AG04449 (cell line): Measurements from ENCODE around the gene CAPN2.

Experiments used
- CTCF ChIA-PET: fragments of 350-600 bp; formaldehyde crosslinking; extraction: SDS; loops from one replicate; lab custom pipeline; 2021; ENCODE audit warnings: antibody characterized with exemption; lab: Yijun Ruan, JAX
- POLR2A ChIA-PET: fragments of 400-600, 350-600 bp; formaldehyde crosslinking; extraction: SDS; loops from one replicate; lab custom pipeline; 2020; ENCODE audit warnings: antibody characterized with exemption, inconsistent platforms; lab: Yijun Ruan, JAX
- DNase-seq: peaks from one replicate; pipeline ENCODE4 v3.0.0-alpha.2; 2010; ENCODE audit warnings: low read depth, low spot score
- H3K4me3 ChIP-seq: 2 replicates; pipeline ENCODE4 v1.5.1; 2011; ENCODE audit warnings: low read depth, mild to moderate bottlenecking, control low read depth, low read length
- TF ChIP-seq, protein P1 (sequence below): IDR thresholded peaks from one replicate; pipeline ENCODE4 v1.5.1; 2011; ENCODE audit warnings: mild to moderate bottlenecking, moderate library complexity, low read length, control low read depth, inconsistent platforms; ENCODE audit not compliant: insufficient read depth; ENCODE audit errors: missing control alignments

Gene CAPN2

DNA sequence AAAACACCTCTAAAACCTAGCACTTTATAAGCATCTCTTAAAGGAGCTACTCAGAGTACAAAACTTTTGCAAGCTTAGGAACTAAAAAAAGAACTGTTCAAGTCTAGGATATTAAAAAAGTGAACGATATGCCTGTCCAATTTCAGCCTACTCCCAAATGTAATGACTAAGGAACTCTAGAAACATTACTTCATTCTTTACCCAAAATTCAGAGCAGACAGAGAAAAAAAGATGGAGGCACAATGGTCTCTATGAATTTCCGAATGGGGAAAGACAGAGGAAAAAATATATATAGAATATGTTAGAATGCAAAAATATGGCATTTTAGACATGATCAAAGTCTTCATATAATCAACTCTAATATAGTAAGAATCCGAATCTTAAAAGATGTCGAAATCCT is 72.2 kb downstream of the CAPN2 start:
- H3K4me3 ChIP-seq: no peak overlapping the region
- DNase-seq: no peak
- ChIA-PET POLR2A (interaction anchor here (1.2 kb wide), 1 partner anchor 10 kb away, joined by 4 read pairs; no protein-coding TSS in a partner anchor), CTCF (interaction anchor here (0.8 to 1.8 kb wide), 3 partner anchors 13 to 35 kb away, joined by 3 to 6 read pairs (median 3); no protein-coding TSS in a partner anchor)
- TF ChIP-seq, protein P1, sequence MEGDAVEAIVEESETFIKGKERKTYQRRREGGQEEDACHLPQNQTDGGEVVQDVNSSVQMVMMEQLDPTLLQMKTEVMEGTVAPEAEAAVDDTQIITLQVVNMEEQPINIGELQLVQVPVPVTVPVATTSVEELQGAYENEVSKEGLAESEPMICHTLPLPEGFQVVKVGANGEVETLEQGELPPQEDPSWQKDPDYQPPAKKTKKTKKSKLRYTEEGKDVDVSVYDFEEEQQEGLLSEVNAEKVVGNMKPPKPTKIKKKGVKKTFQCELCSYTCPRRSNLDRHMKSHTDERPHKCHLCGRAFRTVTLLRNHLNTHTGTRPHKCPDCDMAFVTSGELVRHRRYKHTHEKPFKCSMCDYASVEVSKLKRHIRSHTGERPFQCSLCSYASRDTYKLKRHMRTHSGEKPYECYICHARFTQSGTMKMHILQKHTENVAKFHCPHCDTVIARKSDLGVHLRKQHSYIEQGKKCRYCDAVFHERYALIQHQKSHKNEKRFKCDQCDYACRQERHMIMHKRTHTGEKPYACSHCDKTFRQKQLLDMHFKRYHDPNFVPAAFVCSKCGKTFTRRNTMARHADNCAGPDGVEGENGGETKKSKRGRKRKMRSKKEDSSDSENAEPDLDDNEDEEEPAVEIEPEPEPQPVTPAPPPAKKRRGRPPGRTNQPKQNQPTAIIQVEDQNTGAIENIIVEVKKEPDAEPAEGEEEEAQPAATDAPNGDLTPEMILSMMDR: no peak

DNA sequence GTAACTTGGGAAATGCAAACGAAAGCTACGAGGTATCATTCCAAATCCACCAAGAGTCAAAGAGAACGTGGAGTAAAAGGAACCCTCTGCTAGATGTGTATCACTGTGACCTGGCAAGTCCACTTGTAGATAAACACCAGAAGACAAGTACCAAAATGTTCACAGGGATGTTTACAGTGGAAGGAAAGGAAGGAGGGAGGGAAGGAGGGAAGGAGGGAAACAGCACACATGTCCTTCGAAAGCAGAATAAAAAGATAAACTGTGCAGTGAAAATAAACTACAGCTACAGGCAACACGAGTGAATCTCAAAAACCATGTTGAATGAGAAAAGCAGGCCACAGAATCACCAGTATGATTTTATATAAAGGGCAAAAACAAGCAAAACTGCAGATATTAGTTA is 73.5 kb downstream of the CAPN2 start:
- TF ChIP-seq, protein P1: no peak
- POLR2A ChIA-PET: no interaction called here
- DNase-seq: no peak
- CTCF ChIA-PET: no interaction called here
- no peak overlapping the region for H3K4me3 ChIP-seq

DNA sequence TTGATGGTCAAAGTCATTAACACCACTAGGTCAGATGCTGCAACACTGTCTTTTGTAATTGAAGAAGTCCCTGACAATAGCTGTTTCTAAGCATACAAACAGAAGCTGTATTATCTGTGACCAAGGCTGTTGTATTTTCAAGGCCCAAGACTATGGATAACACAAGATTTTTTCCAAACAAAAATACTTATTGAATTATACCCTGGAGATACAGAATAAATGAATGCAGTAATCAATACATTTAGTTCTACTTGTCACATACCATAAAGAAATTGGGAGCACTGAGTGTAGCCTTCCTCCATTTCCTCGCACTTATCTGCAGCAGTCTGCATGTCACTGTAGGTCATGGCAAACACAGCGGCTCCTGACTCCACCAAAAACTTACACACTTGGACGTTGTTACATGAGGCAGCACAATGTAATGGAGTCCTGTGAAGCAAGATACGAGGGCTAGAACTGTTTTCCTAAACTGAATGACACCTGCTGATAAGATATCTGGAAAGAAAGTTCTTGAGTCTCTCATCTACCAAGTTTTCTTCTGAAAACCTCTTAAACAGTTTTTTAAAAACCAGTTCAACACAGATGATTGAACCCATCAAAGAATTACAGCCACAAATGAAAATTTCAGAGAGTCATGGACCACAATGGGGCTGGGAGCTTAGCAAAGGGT is 76.5 kb downstream of the CAPN2 start:
- POLR2A ChIA-PET: no interaction called here
- no peak overlapping the region for H3K4me3 ChIP-seq
- no peak for DNase-seq
- TF ChIP-seq, protein P1: no peak
- CTCF ChIA-PET: no interaction called here

DNA sequence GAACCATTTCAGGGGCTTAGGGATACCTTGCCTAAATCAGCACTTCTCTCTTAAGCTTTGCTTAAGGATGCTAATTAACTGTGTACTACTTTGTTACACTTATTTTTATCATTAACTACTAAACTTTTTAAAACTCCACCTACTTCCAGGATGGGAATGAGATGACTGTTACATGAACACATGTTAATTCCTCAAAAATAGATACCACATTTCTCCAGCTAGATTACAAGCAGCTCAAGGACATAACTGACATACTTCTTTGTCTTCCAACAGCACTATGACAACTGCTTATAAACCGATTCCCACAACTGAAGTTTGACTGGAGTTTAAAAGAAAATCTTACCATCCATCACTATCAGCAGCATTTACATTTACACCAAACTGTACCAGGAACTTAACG is 79.7 kb downstream of the CAPN2 start:
- no peak overlapping the region for H3K4me3 ChIP-seq
- ChIA-PET CTCF (no interaction called here), POLR2A (no interaction called here)
- TF ChIP-seq, protein P1: no peak
- no peak for DNase-seq

DNA sequence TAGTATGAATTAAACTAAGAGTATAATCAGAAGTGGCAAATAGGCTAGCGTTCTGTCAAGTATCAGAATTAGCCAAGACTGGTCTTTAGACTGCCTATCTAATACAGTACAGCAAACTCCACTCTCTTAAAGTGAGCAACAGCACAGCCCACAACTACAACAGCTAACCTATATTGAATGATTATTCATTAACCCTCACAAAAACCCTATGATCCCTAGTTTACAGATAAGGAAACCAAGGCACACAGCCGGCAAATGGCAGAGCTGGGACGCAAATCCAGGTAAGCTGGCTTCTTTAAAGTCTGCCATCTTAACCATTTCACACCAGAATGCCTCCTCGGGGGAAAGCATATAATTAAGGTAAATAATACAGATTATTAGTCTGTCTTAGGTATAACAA is 81.4 kb downstream of the CAPN2 start:
- no peak for DNase-seq
- H3K4me3 ChIP-seq: no peak overlapping the region
- TF ChIP-seq, protein P1: no peak
- CTCF ChIA-PET: no interaction called here
- POLR2A ChIA-PET: no interaction called here

DNA sequence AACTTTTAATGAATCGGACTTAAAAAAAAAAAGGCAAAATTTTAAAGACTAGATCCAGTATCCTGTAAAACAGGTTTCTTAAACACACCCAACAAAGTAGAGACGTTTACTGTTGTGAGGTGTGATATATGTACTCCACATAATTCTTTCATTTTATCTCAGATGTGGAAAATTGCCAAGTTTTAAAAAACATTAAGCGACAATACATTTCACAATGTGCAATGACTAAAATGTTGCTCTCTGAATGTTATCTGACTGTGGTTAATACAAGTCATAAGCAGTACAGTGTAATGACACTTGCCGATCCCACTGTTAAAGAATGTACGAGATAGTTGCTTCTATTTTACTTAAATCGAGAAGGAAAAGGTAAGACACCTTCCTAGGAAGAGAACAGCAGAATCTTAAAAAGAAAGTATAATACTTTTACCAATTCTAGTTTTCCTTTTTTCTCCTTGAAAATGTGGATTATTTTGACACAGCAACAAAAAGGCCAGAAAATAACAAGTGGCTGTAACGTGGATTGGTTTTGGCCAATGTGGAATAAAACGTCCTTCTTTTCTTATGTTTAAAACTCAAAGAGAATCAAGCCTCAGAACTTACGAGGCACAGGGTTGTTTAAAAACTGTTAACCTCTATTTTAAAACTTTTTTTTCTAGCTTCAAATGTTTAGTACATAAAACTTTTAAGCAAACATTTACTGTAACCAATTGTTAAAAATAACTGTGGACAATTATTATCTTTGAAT is 82.0 kb downstream of the CAPN2 start:
- no peak for DNase-seq
- CTCF ChIA-PET: no interaction called here
- TF ChIP-seq, protein P1: no peak
- POLR2A ChIA-PET: no interaction called here
- H3K4me3 ChIP-seq: no peak overlapping the region
